ENCODE data around the gene CSNK1A1. TPM values are rescaled to one million over a fixed set of nuclear protein-coding genes. Genes with fewer than 3 reads are reported as not detected.

CSNK1A1 gene
- total RNA-seq, 1 experiment from 2014 or later, result 244 TPM

DNA sequence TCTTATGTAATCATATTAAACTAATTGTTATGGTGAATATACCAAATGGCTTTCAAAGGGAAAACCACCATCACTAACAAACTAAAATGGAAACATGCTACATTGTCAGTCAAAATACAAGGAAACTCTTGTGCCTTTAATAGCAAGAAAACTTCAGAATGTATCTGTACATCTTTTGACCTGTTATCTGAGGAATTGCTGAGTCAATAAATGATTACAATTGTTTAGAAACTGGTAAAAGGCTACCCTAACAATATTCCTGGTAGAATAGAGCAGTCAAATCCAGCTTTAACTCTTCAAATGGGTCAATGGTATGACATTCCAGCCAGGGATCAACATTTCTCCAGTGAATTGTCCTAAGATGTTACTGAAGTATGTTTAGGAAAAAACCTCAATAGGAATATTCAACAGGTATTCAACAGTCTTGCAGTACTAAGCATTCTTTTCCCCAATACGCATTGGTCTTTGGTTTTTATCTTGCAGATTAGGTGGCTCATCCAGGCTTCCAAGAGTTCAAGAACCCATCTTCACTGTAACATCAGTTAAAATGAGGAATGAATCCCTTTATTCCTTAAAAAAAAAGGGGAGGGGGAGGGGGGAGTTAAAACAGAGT lies 52.4 kb downstream of the CSNK1A1 start:
- ChIA-PET CTCF (no interaction called here), POLR2A (ENCODE audit: low non-redundant PET) (no interaction called here)
- no peak for TF ChIP-seq EZH2 (IDR thresholded peaks at IDR 0.05; ENCODE audit: borderline replicate concordance, low read depth, low read length, poor library complexity, severe bottlenecking)
- TF ChIP-seq, protein P1, sequence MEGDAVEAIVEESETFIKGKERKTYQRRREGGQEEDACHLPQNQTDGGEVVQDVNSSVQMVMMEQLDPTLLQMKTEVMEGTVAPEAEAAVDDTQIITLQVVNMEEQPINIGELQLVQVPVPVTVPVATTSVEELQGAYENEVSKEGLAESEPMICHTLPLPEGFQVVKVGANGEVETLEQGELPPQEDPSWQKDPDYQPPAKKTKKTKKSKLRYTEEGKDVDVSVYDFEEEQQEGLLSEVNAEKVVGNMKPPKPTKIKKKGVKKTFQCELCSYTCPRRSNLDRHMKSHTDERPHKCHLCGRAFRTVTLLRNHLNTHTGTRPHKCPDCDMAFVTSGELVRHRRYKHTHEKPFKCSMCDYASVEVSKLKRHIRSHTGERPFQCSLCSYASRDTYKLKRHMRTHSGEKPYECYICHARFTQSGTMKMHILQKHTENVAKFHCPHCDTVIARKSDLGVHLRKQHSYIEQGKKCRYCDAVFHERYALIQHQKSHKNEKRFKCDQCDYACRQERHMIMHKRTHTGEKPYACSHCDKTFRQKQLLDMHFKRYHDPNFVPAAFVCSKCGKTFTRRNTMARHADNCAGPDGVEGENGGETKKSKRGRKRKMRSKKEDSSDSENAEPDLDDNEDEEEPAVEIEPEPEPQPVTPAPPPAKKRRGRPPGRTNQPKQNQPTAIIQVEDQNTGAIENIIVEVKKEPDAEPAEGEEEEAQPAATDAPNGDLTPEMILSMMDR (conservative IDR thresholded peaks at IDR 0.05; ENCODE audit: low read depth, low read length), result no peak
- no peaks in the 10 kb centered on the region for H3K27me3 ChIP-seq (replicated peaks; ENCODE audit: insufficient read depth, low read depth, low read length, poor library complexity)
- no peak for DNase-seq (ENCODE audit: low spot score)
- H3K27ac ChIP-seq (ENCODE audit: low read depth, low read length, poor library complexity, severe bottlenecking), result no peak overlapping the region
- intact Hi-C loops (cut with micrococcal nuclease; ENCODE audit: unreplicated experiment), result no loop called here
- no TSS peak for BruUV-seq (replicated peaks)
- peaks cover 78% of the 10 kb centered on the region for H3K36me3 ChIP-seq (ENCODE audit: insufficient read depth, low read length, poor library complexity, severe bottlenecking)
- H3K4me3 ChIP-seq (ENCODE audit: low read depth, low read length, poor library complexity, severe bottlenecking), result no peak overlapping the region
- no peaks in the 10 kb centered on the region for H3K9me3 ChIP-seq (ENCODE audit: low read depth, low read length, poor library complexity, severe bottlenecking)
- H3K4me1 ChIP-seq (ENCODE audit: insufficient read depth, low read length, poor library complexity, severe bottlenecking), result peaks cover 32% of the 10 kb centered on the region

DNA sequence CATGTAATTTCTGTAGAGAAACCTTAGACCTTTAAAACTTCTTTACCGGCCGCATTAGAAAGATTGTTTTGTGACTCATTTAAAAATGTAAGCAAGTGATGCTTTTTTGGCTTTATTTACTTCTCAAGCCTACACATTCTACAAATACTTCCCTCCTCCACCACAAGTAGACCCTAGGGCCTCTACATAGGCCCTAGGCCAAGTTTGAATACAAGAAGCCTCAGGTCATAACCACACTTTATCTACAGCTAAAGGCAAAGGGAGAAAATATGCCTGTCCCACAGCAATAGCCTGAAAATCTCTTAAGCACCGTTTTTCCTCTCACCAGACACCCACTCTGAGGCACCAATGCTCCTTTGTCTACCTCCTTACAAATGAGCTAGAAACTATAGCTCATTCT lies 53.9 kb downstream of the CSNK1A1 start:
- H3K27me3 ChIP-seq (replicated peaks; ENCODE audit: insufficient read depth, low read depth, low read length, poor library complexity), result no peaks in the 10 kb centered on the region
- DNase-seq (ENCODE audit: low spot score), result no peak
- H3K4me3 ChIP-seq (ENCODE audit: low read depth, low read length, poor library complexity, severe bottlenecking), result no peak overlapping the region
- no TSS peak for BruUV-seq (replicated peaks)
- POLR2A ChIA-PET (ENCODE audit: low non-redundant PET), result no interaction called here
- H3K9me3 ChIP-seq (ENCODE audit: low read depth, low read length, poor library complexity, severe bottlenecking), result no peaks in the 10 kb centered on the region
- CTCF ChIA-PET, result no interaction called here
- TF ChIP-seq, protein P1 (conservative IDR thresholded peaks at IDR 0.05; ENCODE audit: low read depth, low read length), result no peak
- peaks cover 66% of the 10 kb centered on the region for H3K36me3 ChIP-seq (ENCODE audit: insufficient read depth, low read length, poor library complexity, severe bottlenecking)
- no peak overlapping the region for H3K27ac ChIP-seq (ENCODE audit: low read depth, low read length, poor library complexity, severe bottlenecking)
- H3K4me1 ChIP-seq (ENCODE audit: insufficient read depth, low read length, poor library complexity, severe bottlenecking), result peaks cover 32% of the 10 kb centered on the region
- intact Hi-C loops (cut with micrococcal nuclease; ENCODE audit: unreplicated experiment), result no loop called here

DNA sequence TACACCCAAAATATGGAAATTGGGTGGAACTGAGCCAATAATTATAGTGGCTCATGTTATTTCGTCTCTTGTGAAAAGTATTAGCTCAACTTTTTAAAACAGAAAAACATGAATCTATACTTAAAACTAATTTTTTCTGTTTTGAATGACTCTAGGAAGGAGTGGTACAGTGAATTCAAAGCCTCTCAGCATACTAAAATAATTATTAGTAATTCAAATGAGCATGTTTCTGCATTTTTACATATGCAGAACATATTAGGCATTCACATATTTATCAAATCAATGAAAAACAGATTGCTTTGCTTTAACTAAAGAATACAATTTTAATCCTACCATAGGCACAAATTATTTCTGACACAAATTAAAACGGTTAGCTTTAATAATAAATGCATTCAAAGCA lies 54.3 kb downstream of the CSNK1A1 start:
- DNase-seq (ENCODE audit: low spot score), result no peak
- no TSS peak for BruUV-seq (replicated peaks)
- TF ChIP-seq, protein P1 (conservative IDR thresholded peaks at IDR 0.05; ENCODE audit: low read depth, low read length), result no peak
- TF ChIP-seq EZH2 (IDR thresholded peaks at IDR 0.05; ENCODE audit: borderline replicate concordance, low read depth, low read length, poor library complexity, severe bottlenecking), result no peak
- intact Hi-C loops (cut with micrococcal nuclease; ENCODE audit: unreplicated experiment), result no loop called here
- Histone ChIP-seq H3K4me1 (ENCODE audit: insufficient read depth, low read length, poor library complexity, severe bottlenecking) (peaks cover 32% of the 10 kb centered on the region), H3K9me3 (ENCODE audit: low read depth, low read length, poor library complexity, severe bottlenecking) (no peaks in the 10 kb centered on the region), H3K27me3 (replicated peaks; ENCODE audit: insufficient read depth, low read depth, low read length, poor library complexity) (no peaks in the 10 kb centered on the region), H3K36me3 (ENCODE audit: insufficient read depth, low read length, poor library complexity, severe bottlenecking) (peaks cover 62% of the 10 kb centered on the region), H3K4me3 (ENCODE audit: low read depth, low read length, poor library complexity, severe bottlenecking) (no peak overlapping the region), H3K27ac (ENCODE audit: low read depth, low read length, poor library complexity, severe bottlenecking) (peak overlapping the region; percentile 2)
- POLR2A ChIA-PET (ENCODE audit: low non-redundant PET), result no interaction called here
- CTCF ChIA-PET, result no interaction called here

Data from A673 (cell line).